K562 (cell line): Measurements from ENCODE around the gene ZP3.
"Not testable (repeated sequence)": the region's sequence is repeated elsewhere in the genome, so short reads cannot be mapped to it uniquely, and the experiment has no call there.

ENCODE experiments used
- CBX8 ChIP-seq: fragments of 200-600 bp; sonication (generic); IDR thresholded peaks from 2 replicates; pipeline ENCODE4 v1.6.1; 2012; ENCODE audit warnings: borderline replicate concordance, mixed run types, low read depth, mild to moderate bottlenecking, moderate library complexity, mixed read lengths, low read length, control low read depth, inconsistent platforms; ENCODE audit not compliant: poor library complexity, severe bottlenecking; ENCODE audit errors: extremely low read depth
- CEBPB ChIP-seq: fragments of 450-650 bp; IDR thresholded peaks from 2 replicates; pipeline ENCODE4 v1.6.1; 2016; ENCODE audit warnings: missing genetic modification characterization, missing compliant biosample characterization
- CHD2 ChIP-seq: IDR thresholded peaks from 2 replicates; pipeline ENCODE4 v1.6.1; 2011; ENCODE audit warnings: low read depth, low read length
- JUNB ChIP-seq: fragments of 450-650 bp; formaldehyde crosslinking; conservative IDR thresholded peaks from 2 replicates; pipeline ENCODE4 v1.4.0; 2020; ENCODE audit warnings: mild to moderate bottlenecking
- PCBP1 ChIP-seq: fragments of 200-400 bp; formaldehyde crosslinking; IDR thresholded peaks from 2 replicates; pipeline ENCODE4 v1.6.1; 2018; ENCODE audit warnings: mild to moderate bottlenecking, low read depth, low read length; ENCODE audit not compliant: poor library complexity, severe bottlenecking
- PHF20 ChIP-seq: fragments of 450-650 bp; IDR thresholded peaks from 2 replicates; pipeline ENCODE4 v1.6.1; 2018; ENCODE audit not compliant: partially characterized antibody
- SPI1 ChIP-seq: IDR thresholded peaks from 2 replicates; pipeline ENCODE4 v1.6.1; 2011; ENCODE audit warnings: low read depth, low read length, control low read depth, borderline replicate concordance
- USF1 ChIP-seq: sonication (generic); formaldehyde crosslinking; IDR thresholded peaks from 2 replicates; pipeline ENCODE4 v1.9.0; 2022; ENCODE audit warnings: mild to moderate bottlenecking, missing genetic modification reagents
- TF ChIP-seq, protein P1 (sequence below): IDR thresholded peaks from 2 replicates; pipeline ENCODE4 v1.6.1; 2014; ENCODE audit warnings: antibody characterized with exemption

DNA sequence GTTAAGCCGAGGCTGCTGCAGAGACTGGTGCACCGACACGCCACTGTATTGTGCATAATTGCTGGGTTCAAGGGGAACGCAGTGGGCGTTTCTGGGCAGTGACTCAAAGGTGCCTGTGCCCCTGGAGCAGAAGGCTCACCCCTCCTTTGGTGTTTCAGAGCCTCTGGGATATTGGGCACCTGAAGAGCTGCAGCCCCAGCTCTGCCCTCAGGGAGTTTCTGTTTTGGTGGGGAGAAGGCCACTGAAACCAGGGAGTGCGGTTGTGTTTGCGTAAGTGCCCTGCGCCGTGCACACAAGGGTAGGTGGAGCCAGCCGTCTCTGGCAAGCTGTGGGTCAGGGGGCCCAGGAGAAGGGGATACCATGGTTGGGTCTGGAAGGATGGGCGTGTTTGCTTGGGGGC, 51.5 kb downstream of the ZP3 start:
- not testable (repeated sequence) for TF ChIP-seq CHD2; PHF20; PCBP1; CBX8; USF1 (CRISPR knock-in tag); SPI1; JUNB (CRISPR knock-in tag); CEBPB (tag)
- TF ChIP-seq, protein P1, sequence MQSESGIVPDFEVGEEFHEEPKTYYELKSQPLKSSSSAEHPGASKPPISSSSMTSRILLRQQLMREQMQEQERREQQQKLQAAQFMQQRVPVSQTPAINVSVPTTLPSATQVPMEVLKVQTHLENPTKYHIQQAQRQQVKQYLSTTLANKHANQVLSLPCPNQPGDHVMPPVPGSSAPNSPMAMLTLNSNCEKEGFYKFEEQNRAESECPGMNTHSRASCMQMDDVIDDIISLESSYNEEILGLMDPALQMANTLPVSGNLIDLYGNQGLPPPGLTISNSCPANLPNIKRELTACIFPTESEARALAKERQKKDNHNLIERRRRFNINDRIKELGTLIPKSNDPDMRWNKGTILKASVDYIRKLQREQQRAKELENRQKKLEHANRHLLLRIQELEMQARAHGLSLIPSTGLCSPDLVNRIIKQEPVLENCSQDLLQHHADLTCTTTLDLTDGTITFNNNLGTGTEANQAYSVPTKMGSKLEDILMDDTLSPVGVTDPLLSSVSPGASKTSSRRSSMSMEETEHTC = not testable (repeated sequence)
